ENCODE measurements around the gene PLPP1. TPM values are rescaled to one million over a fixed set of nuclear protein-coding genes. Genes with fewer than 3 reads are reported as not detected.
"Not testable (repeated sequence)": the region's sequence is repeated elsewhere in the genome, so short reads cannot be mapped to it uniquely, and the experiment has no call there.

The PLPP1 gene
- total and polyA plus RNA-seq, 2 of the 13 experiments (the other 11 are each of a cell fraction or from before 2014, with no cell fraction given) = 7.3 to 12.1 TPM

DNA sequence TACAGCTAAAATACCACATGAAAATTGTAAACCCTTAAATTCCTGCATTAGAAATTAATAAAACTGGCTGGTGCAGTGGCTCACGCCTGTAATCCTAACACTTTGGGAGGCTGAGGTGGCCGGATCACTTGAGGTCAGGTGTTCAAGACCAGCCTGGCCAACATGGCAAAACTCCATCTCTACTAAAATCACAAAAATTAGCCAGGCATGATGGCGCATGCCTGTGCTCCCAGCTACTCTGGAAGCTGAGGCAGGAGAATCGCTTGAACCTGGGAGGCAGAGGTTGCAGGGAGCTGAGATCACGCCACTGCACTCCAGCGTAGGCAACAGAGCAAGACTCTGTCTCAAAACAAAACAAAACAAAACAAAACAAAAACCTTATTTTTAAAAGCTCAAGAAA is 29.1 kb downstream of the PLPP1 start:
- H3K9ac ChIP-seq (ENCODE audit: insufficient read depth, low read depth, low read length); BruUV-seq (replicated peaks); CTCF ChIA-PET (ENCODE audit: low intra/inter-chr PET ratio, low total read pairs); H3K27me3 ChIP-seq (ENCODE audit: control insufficient read depth in 1 of 2, insufficient read depth in 2 of 2, low read length in 2 of 2); H3K36me3 ChIP-seq (replicated peaks in 1 of 2; ENCODE audit: control insufficient read depth in 1 of 2, insufficient read depth in 2 of 2, low read length in 2 of 2); H3K4me3 ChIP-seq (replicated peaks in 1 of 3; ENCODE audit: insufficient read depth in 1 of 3, low read depth in 2 of 3, low read length in 3 of 3); H3K4me1 ChIP-seq (ENCODE audit: insufficient read depth, low read length); H3K79me2 ChIP-seq (ENCODE audit: insufficient read depth, low read length); FAIRE-seq; intact Hi-C loops (cut with micrococcal nuclease; ENCODE audit: unreplicated experiment); H3K4me2 ChIP-seq (ENCODE audit: low read depth, low read length); DNase-seq (ENCODE audit: low spot score); H2AFZ ChIP-seq (ENCODE audit: low read length); H3K9me3 ChIP-seq (ENCODE audit: low read length); H3K27ac ChIP-seq (ENCODE audit: extremely low read length, insufficient read depth, low read length); H4K20me1 ChIP-seq (ENCODE audit: insufficient read depth, low read length); in situ Hi-C loops (cut with HindIII; ENCODE audit: extremely low pct_ligation_motif_present, low pct_unique_long_range_greater_than_20kb); POLR2A ChIA-PET; ATAC-seq: not testable (repeated sequence)
- 96% methylated on average over 6 of the region's 6 CpGs for WGBS (ENCODE audit: low lambda C conversion rate)

DNA sequence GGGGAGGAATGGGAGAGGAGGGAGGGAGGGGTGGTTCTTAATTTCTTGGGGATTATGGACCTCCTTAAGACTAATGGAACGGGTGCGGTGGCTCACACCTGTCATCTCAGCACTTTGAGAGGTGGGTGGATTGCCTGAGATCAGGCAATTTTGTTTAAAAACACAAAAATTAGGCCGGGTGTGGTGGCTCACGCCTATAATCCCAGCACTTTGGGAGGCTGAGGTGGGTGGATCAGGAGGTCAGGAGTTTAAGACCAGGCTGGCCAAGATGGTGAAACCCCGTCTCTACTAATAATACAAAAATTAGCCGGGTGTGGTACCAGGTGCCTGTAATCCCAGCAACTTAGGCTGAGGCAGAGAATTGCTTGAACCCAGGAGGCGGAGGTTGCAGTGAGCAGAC is 30.8 kb downstream of the PLPP1 start:
- H3K36me3 ChIP-seq (replicated peaks in 1 of 2; ENCODE audit: control insufficient read depth in 1 of 2, insufficient read depth in 2 of 2, low read length in 2 of 2); in situ Hi-C loops (cut with HindIII; ENCODE audit: extremely low pct_ligation_motif_present, low pct_unique_long_range_greater_than_20kb); BruUV-seq (replicated peaks); H3K79me2 ChIP-seq (ENCODE audit: insufficient read depth, low read length); intact Hi-C loops (cut with micrococcal nuclease; ENCODE audit: unreplicated experiment); H3K4me1 ChIP-seq (ENCODE audit: insufficient read depth, low read length); H3K27ac ChIP-seq (ENCODE audit: extremely low read length, insufficient read depth, low read length); POLR2A ChIA-PET; H3K27me3 ChIP-seq (ENCODE audit: control insufficient read depth in 1 of 2, insufficient read depth in 2 of 2, low read length in 2 of 2); H3K9me3 ChIP-seq (ENCODE audit: low read length); FAIRE-seq; ATAC-seq; H3K9ac ChIP-seq (ENCODE audit: insufficient read depth, low read depth, low read length); H4K20me1 ChIP-seq (ENCODE audit: insufficient read depth, low read length); DNase-seq (ENCODE audit: low spot score); CTCF ChIA-PET (ENCODE audit: low intra/inter-chr PET ratio, low total read pairs); H3K4me3 ChIP-seq (replicated peaks in 1 of 3; ENCODE audit: insufficient read depth in 1 of 3, low read depth in 2 of 3, low read length in 3 of 3); H3K4me2 ChIP-seq (ENCODE audit: low read depth, low read length); H2AFZ ChIP-seq (ENCODE audit: low read length): not testable (repeated sequence)
- WGBS (ENCODE audit: low lambda C conversion rate) = 93% methylated on average over 7 of the region's 7 CpGs

DNA sequence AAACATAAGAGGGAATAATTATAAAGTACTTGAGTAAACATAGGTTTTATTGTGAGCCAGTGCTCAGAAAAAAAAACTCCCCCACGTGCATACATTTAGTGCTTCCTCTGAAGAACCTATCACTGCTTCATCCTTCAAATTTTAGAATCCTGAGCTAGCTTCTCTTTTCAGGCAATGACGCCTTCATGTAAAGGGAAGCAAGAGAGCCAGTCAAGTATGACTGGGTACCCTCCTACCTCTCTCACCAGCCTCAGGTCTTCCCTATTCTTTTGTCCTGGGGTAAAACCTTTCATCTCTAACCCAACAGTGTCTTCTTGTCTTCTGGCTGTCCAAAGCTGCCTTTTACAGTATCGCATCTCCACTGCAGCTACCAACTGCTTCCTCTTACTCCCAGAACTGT is 32.0 kb downstream of the PLPP1 start:
- Histone ChIP-seq H3K27me3 (ENCODE audit: control insufficient read depth in 1 of 2, insufficient read depth in 2 of 2, low read length in 2 of 2) (no peaks in the 10 kb centered on the region), H3K9me3 (ENCODE audit: low read length) (no peaks in the 10 kb centered on the region), H4K20me1 (ENCODE audit: insufficient read depth, low read length) (no peaks in the 10 kb centered on the region), H3K4me1 (ENCODE audit: insufficient read depth, low read length) (peaks cover 16% of the 10 kb centered on the region), H3K36me3 (replicated peaks in 1 of 2; ENCODE audit: control insufficient read depth in 1 of 2, insufficient read depth in 2 of 2, low read length in 2 of 2) (no peaks in the 10 kb centered on the region), H3K9ac (ENCODE audit: insufficient read depth, low read depth, low read length) (no peak overlapping the region), H3K4me3 (replicated peaks in 1 of 3; ENCODE audit: insufficient read depth in 1 of 3, low read depth in 2 of 3, low read length in 3 of 3) (no peak overlapping the region), H3K4me2 (ENCODE audit: low read depth, low read length) (no peak overlapping the region), H3K27ac (ENCODE audit: extremely low read length, insufficient read depth, low read length) (no peak overlapping the region), H3K79me2 (ENCODE audit: insufficient read depth, low read length) (no peaks in the 10 kb centered on the region), H2AFZ (ENCODE audit: low read length) (no peak overlapping the region)
- ATAC-seq (no peak), DNase-seq (ENCODE audit: low spot score) (no peak), FAIRE-seq (no peak)
- CTCF ChIA-PET (ENCODE audit: low intra/inter-chr PET ratio, low total read pairs) = no interaction called here
- POLR2A ChIA-PET = no interaction called here
- in situ Hi-C loops (cut with HindIII; ENCODE audit: extremely low pct_ligation_motif_present, low pct_unique_long_range_greater_than_20kb) = no loop called here
- WGBS (ENCODE audit: low lambda C conversion rate) = 87% methylated on average over 3 of the region's 3 CpGs
- intact Hi-C loops (cut with micrococcal nuclease; ENCODE audit: unreplicated experiment) = no loop called here
- BruUV-seq (replicated peaks) = no TSS peak
- no peak for TF ChIP-seq SRSF1 (optimal IDR thresholded peaks at IDR 0.05; ENCODE audit: low read depth, low read length)
- TF ChIP-seq ZNF746 (CRISPR knock-in tag; IDR thresholded peaks at IDR 0.05) = no peak
- no peak for TF ChIP-seq TSC22D2 (CRISPR knock-in tag; IDR thresholded peaks at IDR 0.05; ENCODE audit: borderline replicate concordance)
- no peak for TF ChIP-seq ARNT2 (CRISPR knock-in tag; IDR thresholded peaks at IDR 0.05; ENCODE audit: low read depth)
- TF ChIP-seq NR2F1 (CRISPR knock-in tag; IDR thresholded peaks at IDR 0.05) = no peak
- no peak for TF ChIP-seq ZNF670 (CRISPR knock-in tag; IDR thresholded peaks at IDR 0.05; ENCODE audit: borderline replicate concordance)
- no peak for TF ChIP-seq ZMYM4 (CRISPR knock-in tag; IDR thresholded peaks at IDR 0.05)
- TF ChIP-seq PHF21A (CRISPR knock-in tag; IDR thresholded peaks at IDR 0.05) = no peak
- TF ChIP-seq ZBTB21 (CRISPR knock-in tag; IDR thresholded peaks at IDR 0.05) = no peak
- no peak for TF ChIP-seq ZNF546 (CRISPR knock-in tag; conservative IDR thresholded peaks at IDR 0.05)
- TF ChIP-seq MAFF (IDR thresholded peaks at IDR 0.05; ENCODE audit: low read depth, low read length) = no peak
- no peak for TF ChIP-seq ZNF460 (CRISPR knock-in tag; IDR thresholded peaks at IDR 0.05; ENCODE audit: borderline replicate concordance)
- TF ChIP-seq ZNF326 (CRISPR knock-in tag; IDR thresholded peaks at IDR 0.05; ENCODE audit: borderline replicate concordance) = no peak
- no peak for TF ChIP-seq FOXK1 (CRISPR knock-in tag; IDR thresholded peaks at IDR 0.05; ENCODE audit: borderline replicate concordance, low read depth)
- no peak for TF ChIP-seq HOXA7 (CRISPR knock-in tag; IDR thresholded peaks at IDR 0.05)

Data from HepG2 (cell line).